ENCODE data around the gene HTRA3. TPM values are rescaled to one million over a fixed set of nuclear protein-coding genes. Genes with fewer than 3 reads are reported as not detected.

Gene HTRA3
- total and polyA plus RNA-seq, 10 donors, result 0.26 to 5.5 (median 2.5) TPM

DNA sequence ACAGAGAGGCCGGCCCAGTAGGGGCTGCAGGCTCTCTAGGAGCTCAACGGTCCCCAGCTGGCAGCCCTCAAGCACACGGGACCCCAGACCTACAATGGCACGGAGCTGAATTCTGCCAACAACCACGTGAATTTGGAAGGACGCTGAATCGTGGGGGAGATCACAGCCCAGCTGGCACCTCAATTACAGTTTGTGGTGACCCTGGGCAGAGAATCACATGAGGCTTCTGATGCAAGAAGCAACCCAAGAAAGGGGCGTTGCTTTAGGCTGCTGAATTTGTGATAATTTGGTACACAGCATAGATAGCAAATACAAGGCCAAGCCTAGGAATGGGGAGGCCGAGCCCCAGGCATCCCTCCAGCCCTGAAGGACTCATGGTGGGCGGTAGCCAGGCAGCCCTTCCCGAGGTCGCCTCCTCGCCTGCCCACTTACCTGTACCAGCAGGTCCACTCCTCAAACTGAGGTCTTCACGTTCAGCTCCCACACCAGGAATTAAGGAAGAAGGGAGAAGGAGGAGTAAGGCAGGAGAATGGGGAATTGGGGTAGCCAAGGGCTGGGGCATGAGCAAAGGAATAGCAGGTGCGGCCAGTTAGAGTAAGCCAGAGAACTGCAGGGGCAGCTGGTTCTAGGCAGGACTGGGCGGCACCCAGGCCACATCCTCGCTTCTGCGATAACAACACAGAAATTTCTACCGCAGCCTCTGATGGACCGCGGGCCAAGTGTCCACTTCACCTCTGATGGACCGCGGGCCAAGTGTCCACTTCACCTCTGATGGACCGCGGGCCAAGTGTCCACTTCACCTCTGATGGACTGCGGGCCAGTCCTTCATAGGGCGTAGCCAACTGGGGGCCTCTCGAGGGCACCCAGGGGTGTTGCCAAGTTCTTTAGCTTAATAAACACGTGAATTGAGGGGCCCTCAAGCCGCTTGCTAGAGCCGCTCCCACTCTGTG lies 23.4 kb upstream of the HTRA3 start:
- no peaks in the 10 kb centered on the region for H3K9me3 ChIP-seq
- no peak overlapping the region for H3K4me3 ChIP-seq
- TF ChIP-seq POLR2AphosphoS5 (IDR thresholded peaks at IDR 0.05), result peak in 2 of 3 donors; percentile 29 to 69
- no peak for TF ChIP-seq POLR2A (IDR thresholded peaks at IDR 0.05)
- TF ChIP-seq, protein P1, sequence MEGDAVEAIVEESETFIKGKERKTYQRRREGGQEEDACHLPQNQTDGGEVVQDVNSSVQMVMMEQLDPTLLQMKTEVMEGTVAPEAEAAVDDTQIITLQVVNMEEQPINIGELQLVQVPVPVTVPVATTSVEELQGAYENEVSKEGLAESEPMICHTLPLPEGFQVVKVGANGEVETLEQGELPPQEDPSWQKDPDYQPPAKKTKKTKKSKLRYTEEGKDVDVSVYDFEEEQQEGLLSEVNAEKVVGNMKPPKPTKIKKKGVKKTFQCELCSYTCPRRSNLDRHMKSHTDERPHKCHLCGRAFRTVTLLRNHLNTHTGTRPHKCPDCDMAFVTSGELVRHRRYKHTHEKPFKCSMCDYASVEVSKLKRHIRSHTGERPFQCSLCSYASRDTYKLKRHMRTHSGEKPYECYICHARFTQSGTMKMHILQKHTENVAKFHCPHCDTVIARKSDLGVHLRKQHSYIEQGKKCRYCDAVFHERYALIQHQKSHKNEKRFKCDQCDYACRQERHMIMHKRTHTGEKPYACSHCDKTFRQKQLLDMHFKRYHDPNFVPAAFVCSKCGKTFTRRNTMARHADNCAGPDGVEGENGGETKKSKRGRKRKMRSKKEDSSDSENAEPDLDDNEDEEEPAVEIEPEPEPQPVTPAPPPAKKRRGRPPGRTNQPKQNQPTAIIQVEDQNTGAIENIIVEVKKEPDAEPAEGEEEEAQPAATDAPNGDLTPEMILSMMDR (IDR thresholded peaks at IDR 0.05 in 8 of 11, conservative IDR thresholded peaks at IDR 0.05 in 3 of 11), result no peak
- H3K4me1 ChIP-seq, result peaks cover 10 to 39% (median 16%) of the 10 kb centered on the region in 6 donors
- no peak overlapping the region for H3K27ac ChIP-seq
- DNase-seq, result peak; percentile 41
- peaks cover 0 to 17% (median 5%) of the 10 kb centered on the region in 6 donors for H3K36me3 ChIP-seq
- H3K27me3 ChIP-seq (replicated peaks in 1 of 7), result peaks cover 0 to 49% (median 0%) of the 10 kb centered on the region in 7 donors
- intact Hi-C loops (cut with DNase I; ENCODE audit: low total_unique reads), result no loop called here
- 66 to 81% (median 75%) methylated on average over 28 to 31 of the region's 31 CpGs for WGBS, 5 donors

DNA sequence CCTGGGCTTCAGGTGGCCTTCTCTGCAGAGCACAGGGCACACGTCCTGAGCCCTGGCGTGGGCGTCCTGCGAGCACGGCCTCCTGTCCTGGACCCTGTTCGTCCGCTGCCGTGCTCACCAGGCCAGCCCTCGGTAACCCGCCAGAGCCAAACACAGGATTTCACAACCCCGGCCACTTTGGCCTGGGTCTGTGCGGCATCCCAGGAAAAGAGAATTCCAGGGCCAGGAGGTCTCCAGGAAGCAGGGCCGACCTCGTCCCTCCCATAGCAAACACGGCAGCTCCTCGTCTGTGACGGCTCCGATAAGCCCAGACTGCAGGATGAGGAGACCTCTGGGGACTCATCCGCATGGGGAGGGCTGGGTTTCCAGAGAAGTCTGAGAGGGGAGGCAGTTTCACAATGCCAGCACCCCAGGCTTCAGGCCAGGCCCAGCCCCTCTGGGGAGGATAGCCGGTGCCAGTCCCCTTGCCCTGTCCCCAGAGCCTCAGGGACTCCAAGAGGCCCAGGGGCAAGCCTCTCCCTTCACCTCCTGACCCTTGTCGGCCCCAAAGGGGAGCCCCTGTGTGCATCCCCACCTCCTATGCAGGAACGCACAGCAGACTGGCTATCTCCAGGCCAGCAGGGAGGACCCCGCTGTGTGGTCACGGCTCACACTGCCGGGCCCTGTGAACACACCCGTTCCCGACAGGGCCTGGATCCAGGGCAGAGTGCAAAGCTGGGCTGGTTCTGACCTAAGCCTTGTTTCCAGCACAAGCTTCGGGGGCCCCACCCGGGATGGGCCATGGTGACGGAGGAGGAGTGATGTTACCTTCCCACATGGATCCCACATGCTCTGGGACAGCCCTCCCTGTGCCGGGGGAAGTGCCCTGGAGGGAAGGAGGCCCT lies 22.3 kb upstream of the HTRA3 start:
- no peak overlapping the region for H3K4me3 ChIP-seq
- H3K9me3 ChIP-seq, result no peaks in the 10 kb centered on the region
- intact Hi-C loops (cut with DNase I; ENCODE audit: low total_unique reads), result no loop called here
- TF ChIP-seq POLR2AphosphoS5 (IDR thresholded peaks at IDR 0.05), result peak in 1 of 3 donors; percentile 14
- no peak for TF ChIP-seq POLR2A (IDR thresholded peaks at IDR 0.05)
- 74 to 92% (median 80%) methylated on average over 12 to 31 of the region's 31 CpGs for WGBS, 5 donors
- peaks cover 0 to 57% (median 0%) of the 10 kb centered on the region in 7 donors for H3K27me3 ChIP-seq (replicated peaks in 1 of 7)
- DNase-seq, result no peak
- no peak overlapping the region for H3K27ac ChIP-seq
- H3K4me1 ChIP-seq, result peaks cover 4 to 28% (median 9%) of the 10 kb centered on the region in 6 donors
- peaks cover 0 to 8% (median 0%) of the 10 kb centered on the region in 6 donors for H3K36me3 ChIP-seq

DNA sequence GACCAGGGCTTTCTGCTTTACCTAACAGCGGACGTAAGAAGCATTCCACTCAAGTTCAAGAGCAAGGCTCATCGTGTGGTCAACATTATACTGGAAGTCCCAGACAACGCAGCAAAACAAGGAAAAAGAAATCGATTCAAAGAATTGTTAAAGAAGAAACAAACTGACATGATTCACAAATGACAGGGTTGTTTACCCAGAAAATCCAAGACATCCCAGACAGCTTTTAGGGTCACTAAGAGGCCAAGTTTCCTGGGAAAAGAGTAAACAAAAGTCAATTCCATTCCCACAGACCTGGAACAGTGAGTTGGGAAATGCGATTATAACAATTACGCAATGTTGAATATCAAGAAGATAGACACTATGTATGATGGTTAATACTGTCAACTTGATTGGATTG lies 21.5 kb upstream of the HTRA3 start:
- H3K9me3 ChIP-seq, result no peaks in the 10 kb centered on the region
- H3K27ac ChIP-seq, result no peak overlapping the region
- intact Hi-C loops (cut with DNase I; ENCODE audit: low total_unique reads), result no loop called here
- 85 to 91% (median 86%) methylated on average over 7 of the region's 7 CpGs for WGBS, 5 donors
- peaks cover 0 to 63% (median 0%) of the 10 kb centered on the region in 7 donors for H3K27me3 ChIP-seq (replicated peaks in 1 of 7)
- H3K4me3 ChIP-seq, result no peak overlapping the region
- TF ChIP-seq, protein P1 (IDR thresholded peaks at IDR 0.05 in 8 of 11, conservative IDR thresholded peaks at IDR 0.05 in 3 of 11), result no peak
- TF ChIP-seq POLR2AphosphoS5 (IDR thresholded peaks at IDR 0.05) (no peak), POLR2A (IDR thresholded peaks at IDR 0.05) (no peak)
- H3K4me1 ChIP-seq, result peaks cover 0 to 21% (median 5%) of the 10 kb centered on the region in 6 donors
- DNase-seq, result no peak
- H3K36me3 ChIP-seq, result peaks cover 0 to under 1% (median 0%) of the 10 kb centered on the region in 6 donors

DNA sequence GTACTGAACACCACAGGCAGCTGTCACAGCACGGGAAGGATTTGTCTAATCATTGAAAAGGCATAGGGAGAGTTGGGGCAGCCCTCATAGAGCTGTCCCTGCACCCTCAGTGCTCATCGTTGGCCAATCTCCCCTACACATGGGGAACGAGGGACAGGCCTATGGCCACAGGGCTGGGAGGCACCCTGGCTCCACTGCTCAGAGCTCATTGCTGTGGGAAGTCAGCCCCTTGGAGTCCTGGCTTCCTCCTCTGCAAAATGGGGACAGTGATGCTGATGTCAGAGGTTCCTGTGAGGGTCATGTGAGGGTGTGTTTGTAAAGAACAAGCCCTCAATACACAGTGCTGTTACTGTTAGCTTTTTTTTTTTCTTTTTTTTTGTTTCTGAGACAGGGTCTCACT lies 19.3 kb upstream of the HTRA3 start:
- Histone ChIP-seq H3K4me3 (no peak overlapping the region), H3K9me3 (no peaks in the 10 kb centered on the region), H3K27ac (no peak overlapping the region), H3K36me3 (no peaks in the 10 kb centered on the region), H3K27me3 (replicated peaks in 1 of 7) (peaks cover 0 to 56% (median 0%) of the 10 kb centered on the region in 7 donors), H3K4me1 (peaks cover 0 to 21% (median 5%) of the 10 kb centered on the region in 6 donors)
- no peak for TF ChIP-seq POLR2A (IDR thresholded peaks at IDR 0.05)
- no peak for TF ChIP-seq POLR2AphosphoS5 (IDR thresholded peaks at IDR 0.05)
- TF ChIP-seq, protein P1 (IDR thresholded peaks at IDR 0.05 in 8 of 11, conservative IDR thresholded peaks at IDR 0.05 in 3 of 11), result no peak
- intact Hi-C loops (cut with DNase I; ENCODE audit: low total_unique reads), result no loop called here
- DNase-seq, result no peak
- WGBS, 5 donors, result 65 to 85% (median 73%) methylated on average over 2 to 3 of the region's 3 CpGs
